ENCODE data around the gene STRIP2. TPM values are rescaled to one million over a fixed set of nuclear protein-coding genes. Genes with fewer than 3 reads are reported as not detected.
"Not testable (repeated sequence)": the region's sequence is repeated elsewhere in the genome, so short reads cannot be mapped to it uniquely, and the experiment has no call there.

The STRIP2 gene
- total and polyA plus RNA-seq, 9 donors, result 0.12 to 1.6 (median 0.92) TPM

DNA sequence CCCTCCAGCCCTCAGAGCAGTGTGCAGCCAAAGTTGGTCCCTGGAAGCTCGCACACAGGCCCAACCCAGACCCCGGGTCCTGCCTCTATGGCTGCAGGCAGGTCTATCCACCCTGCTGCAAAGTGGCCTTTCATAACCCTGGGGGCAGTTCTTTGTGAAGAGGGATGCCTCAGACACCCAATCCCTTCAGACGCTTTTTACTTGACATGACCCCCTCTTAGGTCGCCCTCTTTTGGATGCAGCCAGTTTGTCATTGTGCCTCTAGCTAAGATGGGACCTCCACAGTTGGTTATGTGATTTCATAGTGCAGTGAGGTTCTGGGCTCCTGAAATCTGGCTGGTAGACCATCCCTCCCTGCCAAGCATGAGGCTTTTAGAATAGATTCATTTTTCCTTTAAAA, 95.4 kb downstream of the STRIP2 start:
- Histone ChIP-seq H3K36me3 (no peaks in the 10 kb centered on the region), H3K9me3 (no peaks in the 10 kb centered on the region), H3K27me3 (no peaks in the 10 kb centered on the region), H3K4me1 (ENCODE audit: insufficient read depth) (no peaks in the 10 kb centered on the region), H3K27ac (no peak overlapping the region), H3K4me3 (no peak overlapping the region)
- no peak for DNase-seq
- 74 to 81% (median 80%) methylated on average over 4 of the region's 4 CpGs for WGBS, 3 donors
- intact Hi-C loops (cut with DNase I), result no loop called here
- no peak for TF ChIP-seq EP300 (IDR thresholded peaks at IDR 0.05)
- TF ChIP-seq, protein P1, sequence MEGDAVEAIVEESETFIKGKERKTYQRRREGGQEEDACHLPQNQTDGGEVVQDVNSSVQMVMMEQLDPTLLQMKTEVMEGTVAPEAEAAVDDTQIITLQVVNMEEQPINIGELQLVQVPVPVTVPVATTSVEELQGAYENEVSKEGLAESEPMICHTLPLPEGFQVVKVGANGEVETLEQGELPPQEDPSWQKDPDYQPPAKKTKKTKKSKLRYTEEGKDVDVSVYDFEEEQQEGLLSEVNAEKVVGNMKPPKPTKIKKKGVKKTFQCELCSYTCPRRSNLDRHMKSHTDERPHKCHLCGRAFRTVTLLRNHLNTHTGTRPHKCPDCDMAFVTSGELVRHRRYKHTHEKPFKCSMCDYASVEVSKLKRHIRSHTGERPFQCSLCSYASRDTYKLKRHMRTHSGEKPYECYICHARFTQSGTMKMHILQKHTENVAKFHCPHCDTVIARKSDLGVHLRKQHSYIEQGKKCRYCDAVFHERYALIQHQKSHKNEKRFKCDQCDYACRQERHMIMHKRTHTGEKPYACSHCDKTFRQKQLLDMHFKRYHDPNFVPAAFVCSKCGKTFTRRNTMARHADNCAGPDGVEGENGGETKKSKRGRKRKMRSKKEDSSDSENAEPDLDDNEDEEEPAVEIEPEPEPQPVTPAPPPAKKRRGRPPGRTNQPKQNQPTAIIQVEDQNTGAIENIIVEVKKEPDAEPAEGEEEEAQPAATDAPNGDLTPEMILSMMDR (IDR thresholded peaks at IDR 0.05), result no peak
- TF ChIP-seq POLR2A (IDR thresholded peaks at IDR 0.05), result no peak

DNA sequence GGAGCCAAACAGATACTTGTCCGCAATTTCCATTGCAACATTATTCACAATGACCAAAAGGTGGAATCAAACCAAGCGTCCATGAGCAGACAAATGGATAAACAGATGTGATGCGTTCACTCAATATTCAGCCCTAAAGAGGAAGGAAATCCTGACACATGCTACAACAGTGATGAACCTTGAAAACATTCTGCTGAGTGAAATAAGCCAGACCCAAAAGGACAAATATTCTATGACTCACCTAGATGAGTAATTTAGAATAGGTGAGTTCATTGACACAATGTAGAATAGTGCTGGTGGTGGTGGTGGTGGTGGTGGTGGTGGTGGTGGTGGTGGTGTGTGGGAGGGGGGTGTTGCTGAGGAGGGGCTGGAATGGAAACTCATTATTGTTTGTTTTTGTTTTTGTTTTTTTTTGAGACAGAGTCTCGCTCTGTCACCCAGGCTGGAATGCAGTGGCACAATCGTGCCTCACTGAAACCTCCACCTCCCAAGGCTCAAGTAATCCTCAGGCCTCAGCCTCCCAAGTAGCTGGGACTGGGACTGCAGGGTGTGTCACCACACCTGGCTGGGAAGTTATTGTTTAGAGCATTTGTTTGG, 96.7 kb downstream of the STRIP2 start:
- Histone ChIP-seq H3K9me3 (no peaks in the 10 kb centered on the region), H3K27me3 (no peaks in the 10 kb centered on the region), H3K36me3 (no peaks in the 10 kb centered on the region), H3K4me1 (ENCODE audit: insufficient read depth) (no peaks in the 10 kb centered on the region), H3K27ac (no peak overlapping the region), H3K4me3 (no peak overlapping the region)
- DNase-seq, result no peak
- intact Hi-C loops (cut with DNase I), result no loop called here
- 74 to 83% (median 81%) methylated on average over 5 of the region's 5 CpGs for WGBS, 3 donors
- TF ChIP-seq, protein P1 (IDR thresholded peaks at IDR 0.05), result no peak
- TF ChIP-seq POLR2A (IDR thresholded peaks at IDR 0.05) (no peak), EP300 (IDR thresholded peaks at IDR 0.05) (no peak)

DNA sequence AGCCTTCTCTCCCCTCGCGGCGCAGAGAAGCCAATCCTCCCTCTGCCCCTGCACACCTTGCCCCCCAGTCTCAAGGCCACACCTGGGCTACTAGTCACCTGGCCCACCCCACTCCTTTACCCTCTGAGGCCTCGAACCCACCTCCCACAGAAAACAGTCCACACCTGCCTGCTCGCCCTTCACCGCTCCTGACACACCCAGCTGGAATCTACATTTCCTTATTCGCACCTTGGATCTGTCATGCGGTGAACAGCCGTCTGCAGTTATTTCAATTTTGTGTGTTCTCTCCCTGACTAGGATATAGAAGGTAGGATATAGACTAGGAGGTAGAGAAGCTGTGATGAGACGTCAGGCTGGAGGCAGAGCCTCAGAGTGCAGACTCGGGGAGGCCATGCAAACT, 97.5 kb downstream of the STRIP2 start:
- no peaks in the 10 kb centered on the region for H3K4me1 ChIP-seq (ENCODE audit: insufficient read depth)
- 81 to 91% (median 84%) methylated on average over 11 of the region's 11 CpGs for WGBS, 3 donors
- no peak overlapping the region for H3K27ac ChIP-seq
- DNase-seq, result no peak
- H3K9me3 ChIP-seq, result no peaks in the 10 kb centered on the region
- intact Hi-C loops (cut with DNase I), result no loop called here
- H3K4me3 ChIP-seq, result no peak overlapping the region
- TF ChIP-seq POLR2A (IDR thresholded peaks at IDR 0.05) (no peak), EP300 (IDR thresholded peaks at IDR 0.05) (no peak)
- TF ChIP-seq, protein P1 (IDR thresholded peaks at IDR 0.05), result no peak
- no peaks in the 10 kb centered on the region for H3K27me3 ChIP-seq
- H3K36me3 ChIP-seq, result no peaks in the 10 kb centered on the region

DNA sequence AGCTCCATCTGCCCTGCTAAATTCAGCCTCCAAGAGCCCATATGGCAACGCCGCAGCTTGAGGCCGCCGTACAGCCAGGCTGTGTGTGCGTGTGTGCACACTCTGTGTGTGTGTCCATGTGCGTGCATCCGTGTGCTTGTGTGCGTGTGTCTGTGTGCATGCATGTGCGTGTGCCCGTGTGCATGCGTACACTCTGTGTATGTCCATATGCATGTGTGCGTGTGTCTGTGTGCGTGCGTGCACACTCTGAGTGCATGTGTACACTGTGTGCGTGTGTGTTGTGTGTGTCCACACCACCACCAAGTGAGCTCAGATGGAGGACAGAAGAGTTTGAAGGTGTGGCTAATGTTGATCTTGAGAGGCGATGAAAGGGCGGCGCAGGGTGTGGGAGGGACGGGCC, 98.1 kb downstream of the STRIP2 start:
- Histone ChIP-seq H3K9me3 (no peaks in the 10 kb centered on the region), H3K4me1 (ENCODE audit: insufficient read depth) (no peaks in the 10 kb centered on the region), H3K36me3 (no peaks in the 10 kb centered on the region), H3K27ac (no peak overlapping the region), H3K4me3 (no peak overlapping the region), H3K27me3 (no peaks in the 10 kb centered on the region)
- intact Hi-C loops (cut with DNase I), result no loop called here
- TF ChIP-seq EP300 (IDR thresholded peaks at IDR 0.05), result no peak
- TF ChIP-seq, protein P1 (IDR thresholded peaks at IDR 0.05), result no peak
- TF ChIP-seq POLR2A (IDR thresholded peaks at IDR 0.05), result no peak
- 74 to 90% (median 83%) methylated on average over 19 of the region's 19 CpGs for WGBS, 3 donors
- no peak for DNase-seq

DNA sequence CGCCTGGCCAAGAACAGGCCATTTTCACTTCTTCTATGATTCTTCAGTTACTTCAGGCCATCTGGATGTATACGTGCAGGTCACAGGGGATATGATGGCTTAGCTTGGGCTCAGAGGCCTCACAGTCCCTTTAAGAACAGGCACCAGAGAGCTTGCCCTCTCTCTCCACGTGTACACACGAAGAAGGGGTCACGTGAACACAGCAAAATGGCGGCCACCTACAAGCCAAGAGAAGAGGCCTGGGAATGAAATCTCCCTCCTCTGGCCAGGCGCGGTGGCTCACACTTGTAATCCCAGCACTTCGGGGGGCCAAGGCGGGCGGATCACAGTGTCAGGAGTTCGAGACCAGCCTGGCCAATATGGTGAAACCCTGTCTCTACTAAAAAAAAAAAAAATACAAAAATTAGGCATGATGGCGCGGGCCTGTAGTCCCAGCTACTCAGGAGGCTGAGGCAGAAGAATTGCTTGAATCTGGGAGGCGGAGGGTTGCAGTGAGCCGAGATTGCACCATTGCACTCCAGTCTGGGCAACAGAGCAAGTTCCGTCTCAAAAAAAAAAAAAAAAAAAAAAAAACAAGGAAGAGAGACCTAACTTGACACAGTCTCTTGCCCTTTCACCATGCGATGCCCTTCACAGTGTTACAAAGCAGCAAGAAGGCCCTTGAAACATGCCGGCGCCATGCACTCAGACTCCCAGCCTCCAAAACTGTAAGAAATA, 100.5 kb downstream of the STRIP2 start:
- intact Hi-C loops (cut with DNase I); H3K4me1 ChIP-seq (ENCODE audit: insufficient read depth); DNase-seq; H3K9me3 ChIP-seq; H3K4me3 ChIP-seq; H3K27ac ChIP-seq; H3K27me3 ChIP-seq; H3K36me3 ChIP-seq: not testable (repeated sequence)
- 87 to 89% (median 87%) methylated on average over 20 of the region's 20 CpGs for WGBS, 3 donors

All from ovary (tissue), 9 donors.